OCI-LY1 (cell line): Measurements from ENCODE around the gene TMC4.

Experiments used
- CTCF ChIP-seq: fragments of 200-600 bp; sonication (generic), shearing (Covaris generic); IDR thresholded peaks from 2 replicates; pipeline ENCODE4 v1.5.1; 2017; ENCODE audit warnings: mild to moderate bottlenecking, antibody characterized with exemption, low read length, moderate library complexity, mixed read lengths
- EZH2 ChIP-seq: fragments of 200-600 bp; sonication (generic), shearing (Covaris generic); IDR thresholded peaks from 2 replicates; pipeline ENCODE4 v1.8.0; 2017; ENCODE audit warnings: borderline replicate concordance, mixed run types, mild to moderate bottlenecking, antibody characterized with exemption, low read length, moderate library complexity, mixed read lengths

DNA sequence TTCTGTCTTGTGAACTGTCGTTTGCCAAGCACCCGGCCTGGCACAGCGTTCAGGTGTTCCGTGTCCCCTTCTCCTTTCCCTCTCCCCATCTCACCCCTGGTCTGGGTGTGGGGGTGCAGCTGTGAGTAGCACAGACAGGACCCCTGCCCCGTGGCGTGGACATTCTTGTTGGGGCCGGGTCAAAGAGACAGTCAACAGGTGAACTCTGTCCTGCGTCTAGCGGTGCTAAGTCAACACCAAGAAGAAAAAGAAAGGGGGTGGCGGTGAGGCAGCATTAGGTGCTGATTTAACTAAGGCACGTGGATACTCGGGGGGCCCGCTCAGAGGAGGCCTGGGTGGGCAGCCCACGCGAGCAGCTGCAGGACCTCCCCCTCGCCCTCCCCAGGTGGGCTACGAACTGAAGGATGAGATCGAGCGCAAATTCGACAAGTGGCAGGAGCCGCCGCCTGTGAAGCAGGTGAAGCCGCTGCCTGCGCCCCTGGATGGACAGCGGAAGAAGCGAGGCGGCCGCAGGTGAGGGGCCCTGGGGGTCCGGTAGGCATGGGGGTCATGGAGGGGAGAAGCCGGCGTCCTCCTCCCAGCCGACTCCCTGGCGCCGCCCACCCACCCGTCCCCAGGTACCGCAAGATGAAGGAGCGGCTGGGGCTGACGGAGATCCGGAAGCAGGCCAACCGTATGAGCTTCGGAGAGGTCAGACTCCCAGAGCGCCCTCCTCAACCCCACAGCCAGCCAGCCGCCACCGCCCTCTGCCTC lies 45.1 kb downstream of the TMC4 start:
- no peak for TF ChIP-seq CTCF
- TF ChIP-seq EZH2 = no peak
